Measurements from ENCODE around the gene CNTD1.
"Not testable (repeated sequence)": the region's sequence is repeated elsewhere in the genome, so short reads cannot be mapped to it uniquely, and the experiment has no call there.

CNTD1 gene

GRCh38 chr17:42846594-42847280, 48.1 kb downstream of the CNTD1 start:
- DNase-seq: no peak

- no peak for DNase-seq
Measured at GRCh38 chr17:42848093-42848492, 49.4 kb downstream of the CNTD1 start.

- DNase-seq: no peak
Measured at GRCh38 chr17:42849031-42849430, 50.4 kb downstream of the CNTD1 start.

GRCh38 chr17:42849451-42850181, 51.0 kb downstream of the CNTD1 start:
- no peak for DNase-seq

- DNase-seq: no peak
Measured at GRCh38 chr17:42850954-42851353, 52.3 kb downstream of the CNTD1 start, which contains the start of gene AOC3. AOC3 (plus strand) TSS chr17:42851199; CDS start chr17:42851344, 145 bp downstream.

- not testable (repeated sequence) for DNase-seq
Measured at GRCh38 chr17:42851371-42852240, 52.9 kb downstream of the CNTD1 start.

- no peak for DNase-seq
Measured at GRCh38 chr17:42852351-42852750, 53.7 kb downstream of the CNTD1 start.

GRCh38 chr17:42853004-42853403, 54.3 kb downstream of the CNTD1 start:
- no peak for DNase-seq

- DNase-seq: no peak
Measured at GRCh38 chr17:42853597-42853967, 54.9 kb downstream of the CNTD1 start.

GRCh38 chr17:42853968-42854790, 55.5 kb downstream of the CNTD1 start:
- no peak for DNase-seq

GRCh38 chr17:42855048-42855596, 56.5 kb downstream of the CNTD1 start:
- no peak for DNase-seq

- DNase-seq: not testable (repeated sequence)
Measured at GRCh38 chr17:42856093-42856492, 57.4 kb downstream of the CNTD1 start.

GRCh38 chr17:42856516-42856915, 57.9 kb downstream of the CNTD1 start:
- DNase-seq: not testable (repeated sequence)

GRCh38 chr17:42857389-42857788, 58.7 kb downstream of the CNTD1 start:
- DNase-seq: no peak
